LHCN-M2 (cell line): ENCODE results near the gene AK8. TPM values are rescaled to one million over a fixed set of nuclear protein-coding genes. Genes with fewer than 3 reads are reported as not detected.
"Not testable (repeated sequence)": the region's sequence is repeated elsewhere in the genome, so short reads cannot be mapped to it uniquely, and the experiment has no call there.

Experiments
- DNase-seq: peaks from one replicate; pipeline ENCODE4 v3.0.0-alpha.2; 2012; ENCODE audit warnings: low read depth
- total RNA-seq: library from RNA; depleted of rRNA; stranded (reverse); fragments of >200 nt; gene quantifications from 2 replicates; pipeline ENCODE4 v1.2.3, GENCODE V29; 2014

AK8 gene
- total RNA-seq, 1 experiment from 2014 or later, result not detected

- DNase-seq, result no peak
Measured at GRCh38 chr9:132744881-132745755, 133.0 kb downstream of the AK8 start.

- DNase-seq, result no peak
Measured at GRCh38 chr9:132743931-132744479, 134.1 kb downstream of the AK8 start.

GRCh38 chr9:132742821-132743311 lies 135.2 kb downstream of the AK8 start:
- DNase-seq, result no peak

GRCh38 chr9:132740526-132741309 lies 137.4 kb downstream of the AK8 start:
- no peak for DNase-seq

- no peak for DNase-seq
Measured at GRCh38 chr9:132739710-132740310, 138.3 kb downstream of the AK8 start.

- no peak for DNase-seq
Measured at GRCh38 chr9:132733260-132733815, 144.7 kb downstream of the AK8 start.

GRCh38 chr9:132732326-132733259 lies 145.5 kb downstream of the AK8 start:
- DNase-seq, result no peak

- DNase-seq, result no peak
Measured at GRCh38 chr9:132731230-132731629, 146.9 kb downstream of the AK8 start.

- DNase-seq, result no peak
Measured at GRCh38 chr9:132730054-132731033, 147.7 kb downstream of the AK8 start.

- no peak for DNase-seq
Measured at GRCh38 chr9:132729235-132729890, 148.7 kb downstream of the AK8 start.

- no peak for DNase-seq
Measured at GRCh38 chr9:132728497-132728896, 149.6 kb downstream of the AK8 start.

- no peak for DNase-seq
Measured at GRCh38 chr9:132728071-132728470, 150.0 kb downstream of the AK8 start.

- DNase-seq, result no peak
Measured at GRCh38 chr9:132726576-132727130, 151.4 kb downstream of the AK8 start.

- DNase-seq, result no peak
Measured at GRCh38 chr9:132725306-132725705, 152.8 kb downstream of the AK8 start.

GRCh38 chr9:132723809-132724208 lies 154.3 kb downstream of the AK8 start:
- no peak for DNase-seq

GRCh38 chr9:132722564-132723065 lies 155.5 kb downstream of the AK8 start:
- no peak for DNase-seq

GRCh38 chr9:132721661-132722060 lies 156.4 kb downstream of the AK8 start:
- DNase-seq, result no peak

GRCh38 chr9:132718381-132718928 lies 159.6 kb downstream of the AK8 start:
- DNase-seq, result not testable (repeated sequence)
